Hematopoietic multipotent progenitor cell (in vitro differentiated cells): ENCODE data around the gene DCP1B. TPM values are rescaled to one million over a fixed set of nuclear protein-coding genes. Genes with fewer than 3 reads are reported as not detected.
"Not testable (repeated sequence)": the region's sequence is repeated elsewhere in the genome, so short reads cannot be mapped to it uniquely, and the experiment has no call there.

Experiments used
- DNase-seq, 3 donors: peaks; one replicate each; pipeline ENCODE4 v3.0.0-alpha.2; 2011 to 2015; ENCODE audit warnings: low read depth in 2 of 3, low spot score in 2 of 3
- total RNA-seq: library from RNA; depleted of rRNA; stranded (reverse); fragments of >200 nt; gene quantifications from one replicate; pipeline ENCODE4 v1.2.3, GENCODE V29; 2012

Gene DCP1B
- total RNA-seq, 1 donor, result 10.0 TPM

GRCh38 chr12:1978078-1978862 lies 26.0 kb downstream of the DCP1B start:
- DNase-seq, result no peak

GRCh38 chr12:1977588-1977987 lies 26.7 kb downstream of the DCP1B start:
- no peak for DNase-seq

- DNase-seq, result no peak
Measured at GRCh38 chr12:1977109-1977508, 27.1 kb downstream of the DCP1B start.

GRCh38 chr12:1974812-1975211 lies 29.4 kb downstream of the DCP1B start:
- DNase-seq, result no peak

GRCh38 chr12:1972856-1973317 lies 31.4 kb downstream of the DCP1B start:
- DNase-seq, result no peak

GRCh38 chr12:1972260-1972659 lies 32.0 kb downstream of the DCP1B start:
- DNase-seq, result no peak

- no peak for DNase-seq
Measured at GRCh38 chr12:1970331-1970900, 33.8 kb downstream of the DCP1B start.

- no peak for DNase-seq
Measured at GRCh38 chr12:1966561-1967226, 37.6 kb downstream of the DCP1B start.

GRCh38 chr12:1965916-1966315 lies 38.3 kb downstream of the DCP1B start:
- no peak for DNase-seq

GRCh38 chr12:1962051-1963020 lies 41.9 kb downstream of the DCP1B start:
- DNase-seq, result no peak

GRCh38 chr12:1956716-1957115 lies 47.5 kb downstream of the DCP1B start:
- no peak for DNase-seq

GRCh38 chr12:1949771-1950470 lies 54.3 kb downstream of the DCP1B start:
- DNase-seq, result no peak

- no peak for DNase-seq
Measured at GRCh38 chr12:1948883-1949282, 55.4 kb downstream of the DCP1B start.

- DNase-seq, result no peak
Measured at GRCh38 chr12:1947081-1947480, 57.2 kb downstream of the DCP1B start.

GRCh38 chr12:1946296-1946695 lies 58.0 kb downstream of the DCP1B start:
- DNase-seq, result no peak

- not testable (repeated sequence) for DNase-seq
Measured at GRCh38 chr12:1945502-1945901, 58.8 kb downstream of the DCP1B start.

- peak; percentile 81 to 89 (median 83) for DNase-seq
Measured at GRCh38 chr12:1939801-1940607, 64.3 kb downstream of the DCP1B start.

- DNase-seq, result no peak
Measured at GRCh38 chr12:1939331-1939730, 64.9 kb downstream of the DCP1B start.
